ENCODE measurements around the gene ATL2. TPM values are rescaled to one million over a fixed set of nuclear protein-coding genes. Genes with fewer than 3 reads are reported as not detected.
"Not testable (repeated sequence)": the region's sequence is repeated elsewhere in the genome, so short reads cannot be mapped to it uniquely, and the experiment has no call there.

ATL2 gene
- total and polyA plus RNA-seq, 2 donors (not counting 3 experiments of a cell fraction or from before 2014, with no cell fraction given): 23.9 to 45.5 TPM

DNA sequence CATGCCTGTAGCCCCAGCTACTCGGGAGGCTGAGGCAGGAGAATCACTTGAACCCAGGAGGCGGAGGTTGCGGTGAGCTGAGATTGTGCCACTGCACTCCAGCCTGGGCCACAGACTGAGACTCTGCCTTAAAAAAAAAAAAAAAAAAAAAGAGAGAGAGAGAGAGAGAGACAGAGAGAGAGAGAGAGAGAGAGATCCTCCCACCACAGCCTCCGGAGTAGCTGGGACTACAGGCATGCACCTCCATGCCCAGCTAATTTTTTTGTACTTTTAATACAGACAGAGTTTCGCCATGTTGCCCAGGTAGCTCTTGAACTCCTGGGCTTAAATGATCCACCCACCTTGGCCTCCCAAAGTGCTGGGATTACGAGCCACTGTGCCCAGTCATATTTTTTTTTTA is 119.4 kb downstream of the ATL2 start:
- H4K20me1 ChIP-seq (replicated peaks; ENCODE audit: control insufficient read depth, extremely low read depth, insufficient read depth, low read length); H3K4me1 ChIP-seq (ENCODE audit: control insufficient read depth, extremely low read depth, insufficient read depth, low read length); H3K9me1 ChIP-seq (replicated peaks; ENCODE audit: control insufficient read depth, extremely low read depth, insufficient read depth, low read length); H3K36me3 ChIP-seq (ENCODE audit: control insufficient read depth in 2 of 2, extremely low read depth in 1 of 2, insufficient read depth in 2 of 2, low read length in 2 of 2); H3K79me2 ChIP-seq (ENCODE audit: control insufficient read depth, insufficient read depth, low read length); DNase-seq (ENCODE audit: low read depth, low spot score); H3K27ac ChIP-seq (ENCODE audit: insufficient read depth, low read depth, low read length); H3K9me3 ChIP-seq (replicated peaks; ENCODE audit: control insufficient read depth, insufficient read depth, low read length); POLR2A ChIA-PET; H2AFZ ChIP-seq (ENCODE audit: low read depth, low read length); FAIRE-seq; H3K4me2 ChIP-seq (ENCODE audit: insufficient read depth, low read length); BruUV-seq (replicated peaks); intact Hi-C loops (cut with micrococcal nuclease); H3K9ac ChIP-seq (replicated peaks; ENCODE audit: extremely low read depth, insufficient read depth, low read length); H3K27me3 ChIP-seq (ENCODE audit: control insufficient read depth in 2 of 2, insufficient read depth in 2 of 2, low read length in 2 of 2); H3K4me3 ChIP-seq (replicated peaks in 1 of 3; ENCODE audit: insufficient read depth in 1 of 3, low read depth in 1 of 3, low read length in 3 of 3); dilution Hi-C loops (cut with MboI; ENCODE audit: extremely low pct_ligation_motif_present, low sequenced_read_pairs): not testable (repeated sequence)
- CTCF ChIA-PET: interaction anchor here (0.7 kb wide), 1 partner anchor 15 kb away, joined by 3 read pairs; no protein-coding TSS in a partner anchor

DNA sequence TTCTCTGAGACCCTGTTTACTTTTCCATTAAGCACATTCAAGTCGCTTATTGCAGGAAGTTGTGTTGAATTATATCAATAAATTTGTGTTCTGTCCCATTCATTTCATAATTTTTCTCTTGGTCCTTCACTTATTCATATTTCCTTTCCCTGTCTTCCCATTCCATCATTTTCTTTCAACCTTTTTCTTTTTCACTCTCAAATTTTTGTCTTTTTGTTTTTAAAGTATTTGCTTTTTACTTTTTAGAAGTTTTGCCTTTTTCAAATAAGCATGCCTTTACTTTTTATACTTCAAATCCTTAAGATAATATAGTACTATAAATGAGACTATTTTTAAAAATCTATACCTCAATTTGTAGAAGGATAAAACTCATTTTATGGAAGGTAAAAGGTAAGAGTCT is 120.5 kb downstream of the ATL2 start:
- Histone ChIP-seq H3K4me3 (replicated peaks in 1 of 3; ENCODE audit: insufficient read depth in 1 of 3, low read depth in 1 of 3, low read length in 3 of 3) (no peak overlapping the region), H3K27me3 (ENCODE audit: control insufficient read depth in 2 of 2, insufficient read depth in 2 of 2, low read length in 2 of 2) (no peaks in the 10 kb centered on the region), H4K20me1 (replicated peaks; ENCODE audit: control insufficient read depth, extremely low read depth, insufficient read depth, low read length) (no peaks in the 10 kb centered on the region), H3K27ac (ENCODE audit: insufficient read depth, low read depth, low read length) (no peak overlapping the region), H2AFZ (ENCODE audit: low read depth, low read length) (no peak overlapping the region), H3K4me1 (ENCODE audit: control insufficient read depth, extremely low read depth, insufficient read depth, low read length) (no peaks in the 10 kb centered on the region), H3K9me1 (replicated peaks; ENCODE audit: control insufficient read depth, extremely low read depth, insufficient read depth, low read length) (no peaks in the 10 kb centered on the region), H3K4me2 (ENCODE audit: insufficient read depth, low read length) (no peak overlapping the region), H3K9ac (replicated peaks; ENCODE audit: extremely low read depth, insufficient read depth, low read length) (no peak overlapping the region), H3K79me2 (ENCODE audit: control insufficient read depth, insufficient read depth, low read length) (no peaks in the 10 kb centered on the region), H3K9me3 (replicated peaks; ENCODE audit: control insufficient read depth, insufficient read depth, low read length) (no peaks in the 10 kb centered on the region), H3K36me3 (ENCODE audit: control insufficient read depth in 2 of 2, extremely low read depth in 1 of 2, insufficient read depth in 2 of 2, low read length in 2 of 2) (no peaks in the 10 kb centered on the region)
- intact Hi-C loops (cut with micrococcal nuclease): no loop called here
- TF ChIP-seq, protein P1, sequence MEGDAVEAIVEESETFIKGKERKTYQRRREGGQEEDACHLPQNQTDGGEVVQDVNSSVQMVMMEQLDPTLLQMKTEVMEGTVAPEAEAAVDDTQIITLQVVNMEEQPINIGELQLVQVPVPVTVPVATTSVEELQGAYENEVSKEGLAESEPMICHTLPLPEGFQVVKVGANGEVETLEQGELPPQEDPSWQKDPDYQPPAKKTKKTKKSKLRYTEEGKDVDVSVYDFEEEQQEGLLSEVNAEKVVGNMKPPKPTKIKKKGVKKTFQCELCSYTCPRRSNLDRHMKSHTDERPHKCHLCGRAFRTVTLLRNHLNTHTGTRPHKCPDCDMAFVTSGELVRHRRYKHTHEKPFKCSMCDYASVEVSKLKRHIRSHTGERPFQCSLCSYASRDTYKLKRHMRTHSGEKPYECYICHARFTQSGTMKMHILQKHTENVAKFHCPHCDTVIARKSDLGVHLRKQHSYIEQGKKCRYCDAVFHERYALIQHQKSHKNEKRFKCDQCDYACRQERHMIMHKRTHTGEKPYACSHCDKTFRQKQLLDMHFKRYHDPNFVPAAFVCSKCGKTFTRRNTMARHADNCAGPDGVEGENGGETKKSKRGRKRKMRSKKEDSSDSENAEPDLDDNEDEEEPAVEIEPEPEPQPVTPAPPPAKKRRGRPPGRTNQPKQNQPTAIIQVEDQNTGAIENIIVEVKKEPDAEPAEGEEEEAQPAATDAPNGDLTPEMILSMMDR (IDR thresholded peaks at IDR 0.05; ENCODE audit: extremely low read depth in 1 of 2, insufficient read depth in 1 of 2, low read depth in 1 of 2, low read length in 2 of 2): no peak
- no peak for TF ChIP-seq GATA2 (IDR thresholded peaks at IDR 0.05; ENCODE audit: insufficient read depth, insufficient read length, low read depth, low read length)
- TF ChIP-seq POLR2A (IDR thresholded peaks at IDR 0.05; ENCODE audit: low read depth, low read length): no peak
- no peak for TF ChIP-seq FOS (IDR thresholded peaks at IDR 0.05; ENCODE audit: borderline replicate concordance, insufficient read depth, low read length)
- no peak for TF ChIP-seq POLR2AphosphoS5 (IDR thresholded peaks at IDR 0.05; ENCODE audit: insufficient read depth, low read depth, low read length)
- TF ChIP-seq MYC (IDR thresholded peaks at IDR 0.05; ENCODE audit: low read depth, low read length): no peak
- TF ChIP-seq, protein P2, sequence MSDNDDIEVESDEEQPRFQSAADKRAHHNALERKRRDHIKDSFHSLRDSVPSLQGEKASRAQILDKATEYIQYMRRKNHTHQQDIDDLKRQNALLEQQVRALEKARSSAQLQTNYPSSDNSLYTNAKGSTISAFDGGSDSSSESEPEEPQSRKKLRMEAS (IDR thresholded peaks at IDR 0.05; ENCODE audit: insufficient read depth, insufficient read length): no peak
- no peak for TF ChIP-seq JUN (IDR thresholded peaks at IDR 0.05; ENCODE audit: borderline replicate concordance, insufficient read depth, insufficient read length, low read depth)
- no peak for TF ChIP-seq EZH2 (IDR thresholded peaks at IDR 0.05; ENCODE audit: borderline replicate concordance, low read depth, low read length, severe bottlenecking)
- POLR2A ChIA-PET: no interaction called here
- dilution Hi-C loops (cut with MboI; ENCODE audit: extremely low pct_ligation_motif_present, low sequenced_read_pairs): no loop called here
- BruUV-seq (replicated peaks): no TSS peak
- FAIRE-seq (no peak), DNase-seq (ENCODE audit: low read depth, low spot score) (no peak)
- CTCF ChIA-PET: no interaction called here
